Activated CD8-positive, alpha-beta T cell treated with anti-CD3 and anti-CD28 coated beads, Interleukin-2, amount 10 ng/mL, durations not matched to agents 7 days and 5 days (primary cell): ENCODE measurements around the gene CALM1. TPM values are rescaled to one million over a fixed set of nuclear protein-coding genes. Genes with fewer than 3 reads are reported as not detected.
"Not testable (repeated sequence)": the region's sequence is repeated elsewhere in the genome, so short reads cannot be mapped to it uniquely, and the experiment has no call there.

Experiments
- ATAC-seq: fragments of 150-1000 bp; cut with Tn5 transposase; one replicate; pipeline ENCODE4 v1.10.0; 2021; ENCODE audit warnings: moderate library complexity
- CTCF ChIA-PET: fragments of 350-600 bp; sonication (Branson Sonifier 250); formaldehyde crosslinking; loops from one replicate; lab custom pipeline; 2021; ENCODE audit warnings: antibody characterized with exemption; lab: Charles Lee
- POLR2A ChIA-PET: fragments of 350-600 bp; sonication (Branson Sonifier 250); formaldehyde crosslinking; loops from one replicate; lab custom pipeline; 2021; ENCODE audit warnings: antibody characterized with exemption; lab: Charles Lee
- DNase-seq: peaks from one replicate; pipeline ENCODE4 v3.0.0-alpha.2; 2020
- H3K27ac Mint-ChIP-seq: one replicate; pipeline ENCODE4 v1.8.0; 2021; ENCODE audit warnings: mild to moderate bottlenecking, mixed read lengths
- H3K27me3 Mint-ChIP-seq: one replicate; pipeline ENCODE4 v1.8.0; 2021; ENCODE audit warnings: low read depth, mixed read lengths
- H3K36me3 Mint-ChIP-seq: one replicate; pipeline ENCODE4 v1.8.0; 2021; ENCODE audit warnings: low read depth, mixed read lengths
- H3K4me1 Mint-ChIP-seq: one replicate; pipeline ENCODE4 v1.8.0; 2021; ENCODE audit warnings: low read depth, mixed read lengths
- H3K4me3 Mint-ChIP-seq: one replicate; pipeline ENCODE4 v1.8.0; 2021; ENCODE audit warnings: mild to moderate bottlenecking, mixed read lengths
- H3K9me3 Mint-ChIP-seq: one replicate; pipeline ENCODE4 v1.8.0; 2022; ENCODE audit warnings: mixed read lengths; ENCODE audit not compliant: insufficient read depth
- total RNA-seq, 2 experiments: library from RNA; stranded (reverse); gene quantifications; one replicate each; pipeline ENCODE4 v1.2.3, GENCODE V29; 2021

Gene CALM1
- total RNA-seq, 2 experiments from 2014 or later, result 788 to 821 TPM

GRCh38 chr14:90384543-90384911 is 12.3 kb upstream of the CALM1 start:
- DNase-seq (peak; percentile 55), ATAC-seq (peak; percentile 26)
- Mint-ChIP-seq H3K4me1 (peaks cover 28% of the 10 kb centered on the region), H3K27ac (no peak overlapping the region), H3K9me3 (no peaks in the 10 kb centered on the region), H3K27me3 (no peaks in the 10 kb centered on the region), H3K36me3 (no peaks in the 10 kb centered on the region), H3K4me3 (no peak overlapping the region)
- CTCF ChIA-PET, result interaction anchor here (0.9 to 5.4 kb wide), 4 partner anchors 12 to 374 kb away, joined by 3 to 55 read pairs (median 17); partner anchors contain the start of gene CALM1
- POLR2A ChIA-PET, result interaction anchor here (0.6 to 8.9 kb wide), 19 partner anchors 10 to 872 kb away, joined by 3 to 289 read pairs (median 4); partner anchors contain the start of genes CALM1, NRDE2, PSMC1 and TDP1

GRCh38 chr14:90386321-90386720 is 10.5 kb upstream of the CALM1 start:
- ATAC-seq (no peak), DNase-seq (no peak)
- ChIA-PET POLR2A (interaction anchor here (8.9 kb wide), 1 partner anchor 8 kb away, joined by 289 read pairs; the partner anchor contains the start of gene CALM1), CTCF (interaction anchor here (1.8 kb wide), 1 partner anchor 17 kb away, joined by 6 read pairs; no protein-coding TSS in a partner anchor)
- H3K27me3 Mint-ChIP-seq, result no peaks in the 10 kb centered on the region
- H3K4me3 Mint-ChIP-seq, result no peak overlapping the region
- H3K4me1 Mint-ChIP-seq, result peaks cover 25% of the 10 kb centered on the region
- no peaks in the 10 kb centered on the region for H3K9me3 Mint-ChIP-seq
- H3K27ac Mint-ChIP-seq, result no peak overlapping the region
- no peaks in the 10 kb centered on the region for H3K36me3 Mint-ChIP-seq

DNA sequence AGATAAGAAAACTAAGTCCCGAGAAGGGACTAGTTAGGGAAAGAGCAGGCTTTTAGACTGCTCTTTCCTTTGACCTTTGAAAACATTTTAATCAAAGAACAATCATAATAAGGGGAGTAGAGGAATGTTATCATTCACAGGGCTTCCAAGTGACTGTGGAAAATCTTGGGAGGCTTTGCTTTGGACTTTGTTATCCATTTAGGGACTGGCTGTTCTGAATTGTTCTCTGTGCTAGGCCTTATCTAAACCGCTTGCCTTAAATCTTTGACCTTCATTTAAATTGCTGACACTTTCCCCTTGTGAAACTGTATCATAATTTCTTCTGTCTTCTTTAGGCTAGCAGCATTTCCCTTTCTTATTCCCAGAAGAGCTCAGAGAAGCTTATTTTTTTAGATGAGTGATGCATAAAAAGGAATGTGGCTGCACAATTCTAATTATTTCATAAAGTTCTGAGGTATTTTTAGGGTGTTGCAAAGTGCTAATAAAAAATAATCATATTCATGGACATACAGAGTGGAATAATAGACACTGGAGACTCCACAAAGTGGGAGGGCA is 9.5 kb upstream of the CALM1 start:
- CTCF ChIA-PET, result interaction anchor here (1.1 kb wide), 1 partner anchor 12 kb away, joined by 3 read pairs; no protein-coding TSS in a partner anchor
- POLR2A ChIA-PET, result interaction anchor here (8.9 kb wide), 1 partner anchor 7 kb away, joined by 289 read pairs; the partner anchor contains the start of gene CALM1
- Mint-ChIP-seq H3K4me3 (no peak overlapping the region), H3K9me3 (no peaks in the 10 kb centered on the region), H3K27ac (no peak overlapping the region), H3K36me3 (no peaks in the 10 kb centered on the region), H3K27me3 (no peaks in the 10 kb centered on the region), H3K4me1 (peaks cover 25% of the 10 kb centered on the region)
- DNase-seq, result no peak
- ATAC-seq, result no peak

- Mint-ChIP-seq H3K9me3 (no peaks in the 10 kb centered on the region), H3K4me1 (peaks cover 25% of the 10 kb centered on the region), H3K27me3 (no peaks in the 10 kb centered on the region), H3K36me3 (no peaks in the 10 kb centered on the region), H3K4me3 (no peak overlapping the region), H3K27ac (no peak overlapping the region)
- no peak for ATAC-seq
- POLR2A ChIA-PET, result no interaction called here
- CTCF ChIA-PET, result no interaction called here
- no peak for DNase-seq
These were observed 8.4 kb upstream of the CALM1 start for GRCh38 chr14:90388437-90388836.

DNA sequence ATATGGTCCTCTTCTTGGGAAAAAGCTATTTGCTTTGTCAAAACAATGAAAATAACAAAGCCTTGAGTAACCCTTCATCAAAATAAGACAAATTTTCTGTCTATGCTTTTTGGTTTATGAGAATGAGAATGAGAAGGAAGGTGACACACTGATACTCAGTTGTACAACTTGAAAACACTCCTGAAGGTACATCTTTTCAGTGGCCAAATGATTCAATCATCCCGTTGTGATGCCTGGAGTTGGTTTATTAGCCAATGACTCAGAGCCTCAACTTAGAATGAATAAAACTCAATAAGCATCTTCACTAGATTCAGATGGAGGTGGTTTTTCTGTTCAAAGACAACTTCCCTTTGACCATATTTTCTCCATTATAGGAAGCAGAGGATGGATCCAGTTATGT is 7.8 kb upstream of the CALM1 start:
- no peak for DNase-seq
- ATAC-seq, result no peak
- Mint-ChIP-seq H3K27ac (no peak overlapping the region), H3K4me1 (peaks cover 25% of the 10 kb centered on the region), H3K27me3 (no peaks in the 10 kb centered on the region), H3K9me3 (no peaks in the 10 kb centered on the region), H3K4me3 (no peak overlapping the region), H3K36me3 (no peaks in the 10 kb centered on the region)
- ChIA-PET CTCF (no interaction called here), POLR2A (no interaction called here)

- CTCF ChIA-PET, result no interaction called here
These were observed 2.9 kb upstream of the CALM1 start for GRCh38 chr14:90393966-90394365.

DNA sequence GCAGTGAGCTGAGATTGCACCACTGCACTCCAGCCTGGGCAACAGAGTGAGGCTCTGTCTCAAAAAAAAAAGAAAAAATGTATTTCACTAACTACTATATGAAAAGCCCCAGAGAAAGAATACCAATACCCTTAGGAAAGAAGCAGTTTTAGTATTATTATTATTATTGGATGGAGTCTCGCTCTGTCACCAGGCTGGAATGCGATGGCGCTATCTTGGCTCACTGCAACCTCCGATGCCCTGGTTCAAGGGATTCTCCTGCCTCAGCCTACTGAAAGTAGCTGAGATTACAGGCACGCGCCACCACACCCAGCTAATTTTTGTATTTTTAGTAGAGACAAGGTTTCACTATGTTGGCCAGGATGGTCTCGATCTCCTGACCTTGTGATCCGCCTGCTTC is 2.0 kb upstream of the CALM1 start:
- H3K27ac Mint-ChIP-seq, H3K9me3 Mint-ChIP-seq, ATAC-seq, H3K4me1 Mint-ChIP-seq, H3K27me3 Mint-ChIP-seq, H3K4me3 Mint-ChIP-seq, DNase-seq, CTCF ChIA-PET: not testable (repeated sequence)
- H3K36me3 Mint-ChIP-seq, result peaks cover 19% of the 10 kb centered on the region
- POLR2A ChIA-PET, result interaction anchor here (7.6 kb wide), 1 partner anchor 12 kb away, joined by 289 read pairs; no protein-coding TSS in a partner anchor

More at GRCh38 chr14:90393966-90394365, 2.9 kb upstream of the CALM1 start:
- Mint-ChIP-seq H3K36me3 (peaks cover 12% of the 10 kb centered on the region), H3K27me3 (no peaks in the 10 kb centered on the region), H3K4me1 (peaks cover 5% of the 10 kb centered on the region), H3K9me3 (no peaks in the 10 kb centered on the region), H3K4me3 (no peak overlapping the region), H3K27ac (no peak overlapping the region)
- POLR2A ChIA-PET, result interaction anchor here (7.6 kb wide), 1 partner anchor 11 kb away, joined by 289 read pairs; no protein-coding TSS in a partner anchor
- no peak for ATAC-seq
- DNase-seq, result no peak

DNA sequence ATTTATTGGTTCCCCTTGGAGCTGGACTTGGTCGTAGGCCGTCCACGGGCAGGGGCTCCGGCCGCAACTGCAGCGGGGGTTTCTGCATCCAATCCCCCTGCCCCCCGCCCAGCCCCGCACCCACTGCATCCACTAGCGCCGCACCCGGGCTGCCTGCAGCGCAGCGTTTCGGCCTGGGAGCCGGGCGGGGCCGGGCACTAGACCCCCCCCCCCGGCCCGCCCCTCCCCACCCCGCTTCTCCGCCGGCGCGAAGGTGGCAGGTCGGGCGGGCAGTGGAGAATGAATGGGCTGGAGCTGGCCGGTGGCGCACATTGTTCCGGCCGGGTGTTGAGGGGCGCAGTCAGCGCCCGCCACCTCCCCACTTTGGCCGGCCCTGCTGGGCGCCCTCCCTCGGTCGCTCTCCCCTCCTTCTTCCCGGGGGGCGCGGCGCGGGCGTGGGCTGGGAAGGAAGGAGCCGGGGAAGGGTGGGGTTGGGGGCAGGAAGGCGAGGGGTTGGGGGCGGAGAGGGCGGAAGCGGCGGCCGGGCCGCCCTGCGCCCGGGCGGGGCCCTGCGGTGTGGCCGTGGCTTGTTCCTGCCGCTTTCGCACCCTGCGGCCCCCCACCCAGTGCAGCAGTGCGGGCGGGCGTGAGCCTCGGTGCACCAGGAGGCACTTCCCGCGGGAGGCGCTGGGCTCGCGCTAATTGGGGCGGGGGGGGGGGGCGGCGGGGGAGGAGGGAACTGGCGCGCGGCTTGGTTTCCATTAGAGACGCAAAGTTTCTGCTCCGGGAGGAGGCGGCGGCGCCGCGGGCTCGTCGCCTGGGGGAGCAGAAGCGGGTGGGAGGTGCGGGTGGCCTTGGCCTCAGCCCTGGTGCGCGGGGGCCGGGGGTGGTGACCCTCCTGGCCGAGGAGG is 841 bp downstream of the CALM1 start:
- ChIA-PET POLR2A (interaction anchor here (0.7 to 7.6 kb wide), 12 partner anchors 8 to 780 kb away, joined by 3 to 289 read pairs (median 3); partner anchors contain the start of genes PSMC1 and TDP1), CTCF (interaction anchor here (0.7 to 2.2 kb wide), 2 partner anchors 13 to 15 kb away, joined by 4 to 21 read pairs; no protein-coding TSS in a partner anchor)
- ATAC-seq, result peak; percentile 33
- no peaks in the 10 kb centered on the region for H3K9me3 Mint-ChIP-seq
- peak; percentile 84 for DNase-seq
- peak overlapping the region; percentile 89 for H3K27ac Mint-ChIP-seq
- no peaks in the 10 kb centered on the region for H3K27me3 Mint-ChIP-seq
- peaks cover 48% of the 10 kb centered on the region for H3K36me3 Mint-ChIP-seq
- H3K4me3 Mint-ChIP-seq, result peak overlapping the region; percentile 92
- peaks cover 37% of the 10 kb centered on the region for H3K4me1 Mint-ChIP-seq

DNA sequence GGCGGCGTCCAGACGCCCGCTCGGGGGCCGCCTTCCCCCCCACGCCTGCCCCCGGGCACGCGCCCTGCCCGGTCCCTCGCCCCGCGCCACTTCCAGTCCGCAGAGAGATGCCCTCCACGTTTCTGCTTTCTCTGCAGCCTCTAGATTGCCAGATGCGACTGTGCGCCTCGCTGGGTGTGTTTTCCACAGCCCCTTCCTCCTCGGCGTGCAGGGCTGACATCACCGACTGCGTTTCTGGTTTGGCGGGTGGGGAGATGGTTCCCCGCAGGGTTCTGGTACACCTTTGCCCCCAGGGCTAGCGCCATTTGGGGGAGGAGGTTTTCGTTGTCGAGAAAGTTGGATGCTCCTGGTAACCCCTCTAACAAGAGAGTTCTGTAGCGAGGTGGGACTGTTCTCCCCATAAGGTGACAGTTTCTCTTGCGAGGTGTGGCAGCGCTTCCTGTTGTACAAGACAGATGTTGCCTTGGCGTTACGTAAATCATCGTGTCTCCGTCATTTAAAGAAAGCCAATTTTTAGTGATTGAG is 1.5 kb downstream of the CALM1 start:
- POLR2A ChIA-PET, result interaction anchor here (1.6 to 6.6 kb wide), 2 partner anchors 15 to 142 kb away, joined by 7 to 87 read pairs; partner anchors contain the start of gene PSMC1
- ATAC-seq (peak; percentile 16), DNase-seq (peak; percentile 72)
- CTCF ChIA-PET, result interaction anchor here (0.7 to 7.2 kb wide), 7 partner anchors 15 to 716 kb away, joined by 3 to 83 read pairs (median 6); no protein-coding TSS in a partner anchor
- Mint-ChIP-seq H3K4me3 (peak overlapping the region; percentile 92), H3K27ac (peak overlapping the region; percentile 97), H3K27me3 (no peaks in the 10 kb centered on the region), H3K4me1 (peaks cover 43% of the 10 kb centered on the region), H3K9me3 (no peaks in the 10 kb centered on the region), H3K36me3 (peaks cover 55% of the 10 kb centered on the region)

DNA sequence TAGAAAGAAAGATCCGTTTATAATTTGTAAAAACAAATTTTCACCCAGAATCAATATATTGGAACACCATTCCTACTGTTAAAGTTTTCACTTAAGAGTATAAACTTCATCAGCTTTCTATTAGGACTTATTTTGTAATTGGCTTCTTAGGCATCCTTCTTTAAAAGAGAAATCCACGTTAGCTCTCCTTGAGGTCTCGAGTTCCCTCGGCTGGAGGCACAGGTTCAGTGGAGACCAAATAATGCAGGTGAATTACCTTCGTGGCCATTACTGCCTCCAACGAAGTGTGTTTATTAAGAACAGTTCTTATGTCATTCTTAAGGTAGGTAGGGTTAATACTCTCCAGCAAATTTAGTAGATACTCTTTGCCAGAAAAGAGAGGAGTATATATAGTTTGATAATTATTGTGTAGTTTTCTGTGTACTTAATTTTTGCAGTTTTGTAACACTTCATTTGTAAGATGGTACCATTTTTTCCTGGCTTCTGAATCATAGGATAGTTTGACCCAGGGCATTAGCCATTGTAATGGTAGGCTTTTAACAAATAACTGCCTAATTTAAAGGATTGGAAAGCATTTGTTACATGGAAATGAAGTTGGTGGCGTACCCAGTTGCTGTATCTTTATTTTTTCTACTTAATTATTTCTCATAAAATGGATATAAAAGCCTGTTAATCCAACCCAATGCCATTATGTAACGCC is 2.2 kb downstream of the CALM1 start:
- peaks cover 45% of the 10 kb centered on the region for H3K4me1 Mint-ChIP-seq

More for the DNA sequence above, 2.2 kb downstream of the CALM1 start:
- DNase-seq, result no peak
- ATAC-seq, result no peak
- CTCF ChIA-PET, result interaction anchor here (0.7 to 7.2 kb wide), 22 partner anchors 10 to 716 kb away, joined by 3 to 83 read pairs (median 4); partner anchors contain the start of gene PSMC1
- Mint-ChIP-seq H3K4me3 (peak overlapping the region; percentile 92), H3K36me3 (peaks cover 61% of the 10 kb centered on the region), H3K9me3 (no peaks in the 10 kb centered on the region), H3K27ac (peak overlapping the region; percentile 97), H3K27me3 (no peaks in the 10 kb centered on the region)
- POLR2A ChIA-PET, result interaction anchor here (0.8 to 6.6 kb wide), 5 partner anchors 10 to 900 kb away, joined by 3 to 87 read pairs (median 7); partner anchors contain the start of gene PSMC1
